Endometrial microvascular endothelial cells (primary cell): ENCODE data around the gene TAX1BP3. TPM values are rescaled to one million over a fixed set of nuclear protein-coding genes. Genes with fewer than 3 reads are reported as not detected.

ENCODE experiments used
- in situ Hi-C: cut with HindIII; loops from 2 replicates; pipeline ENCODE4 v1.10.0; 2017; ENCODE audit warnings: low sequenced_read_pairs, low pct_unique_long_range_greater_than_20kb; ENCODE audit errors: inconsistent ontology term
- total RNA-seq: library from RNA; depleted of rRNA; stranded (reverse); fragments of >200 nt; gene quantifications from one replicate; pipeline ENCODE4 v1.2.3, GENCODE V29; 2015; ENCODE audit errors: inconsistent ontology term

The TAX1BP3 gene
- total RNA-seq, 1 donor from 2014 or later = 367 TPM

DNA sequence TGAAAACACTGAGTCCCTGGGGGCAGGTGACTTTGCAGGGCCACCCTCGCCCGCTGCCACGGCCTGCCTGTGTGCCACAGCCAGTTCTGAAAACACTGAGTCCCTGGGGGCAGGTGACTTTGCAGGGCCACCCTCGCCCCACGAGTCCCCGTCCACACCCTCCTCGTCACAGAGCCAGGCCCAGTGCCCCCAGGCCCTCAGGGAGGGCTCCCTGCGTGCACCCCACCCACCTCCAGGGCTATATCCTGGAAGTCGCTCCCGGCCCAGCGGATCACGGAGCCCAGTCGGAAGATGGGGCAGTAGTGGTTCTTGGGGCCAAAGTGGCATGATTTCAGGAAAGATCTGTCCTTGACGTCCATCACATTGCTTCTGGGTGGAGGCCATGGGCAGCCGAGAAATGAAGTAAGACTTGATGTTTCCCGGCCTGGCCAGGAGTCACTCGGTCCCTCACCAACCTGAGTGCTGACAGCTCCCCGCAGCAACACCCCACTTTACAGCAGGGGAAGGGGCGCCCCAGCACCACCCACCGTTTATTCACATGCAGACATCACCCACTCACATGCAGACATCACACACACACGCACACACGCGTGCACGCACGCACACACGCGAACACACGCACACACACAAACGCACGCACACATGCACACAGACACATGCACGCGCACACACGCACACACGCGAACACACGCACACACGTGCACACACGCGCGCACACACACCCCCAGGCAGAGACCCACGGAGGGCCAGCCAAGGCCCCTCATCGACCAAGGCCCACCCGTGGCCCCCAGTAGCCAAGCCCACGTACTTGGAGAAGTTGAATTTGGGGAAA lies 21.1 kb upstream of the TAX1BP3 start:
- in situ Hi-C loops = no loop called here

DNA sequence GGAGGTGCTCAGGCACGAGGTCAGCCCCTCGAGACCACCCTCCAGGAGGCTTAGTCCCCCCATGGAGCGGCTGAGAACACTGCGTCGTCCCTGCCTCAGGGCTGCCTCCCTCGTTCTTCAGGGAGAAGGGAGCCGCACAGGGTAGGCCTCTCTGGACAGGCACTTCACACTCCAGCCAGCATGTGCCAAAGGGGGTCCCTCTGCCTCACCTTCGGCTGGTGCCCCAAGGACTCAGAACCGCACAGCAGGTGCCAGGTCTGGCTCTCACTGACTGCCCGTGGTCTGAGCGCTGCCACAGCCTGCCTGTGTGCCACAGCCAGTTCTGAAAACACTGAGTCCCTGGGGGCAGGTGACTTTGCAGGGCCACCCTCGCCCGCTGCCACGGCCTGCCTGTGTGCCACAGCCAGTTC lies 20.5 kb upstream of the TAX1BP3 start:
- in situ Hi-C loops = no loop called here

DNA sequence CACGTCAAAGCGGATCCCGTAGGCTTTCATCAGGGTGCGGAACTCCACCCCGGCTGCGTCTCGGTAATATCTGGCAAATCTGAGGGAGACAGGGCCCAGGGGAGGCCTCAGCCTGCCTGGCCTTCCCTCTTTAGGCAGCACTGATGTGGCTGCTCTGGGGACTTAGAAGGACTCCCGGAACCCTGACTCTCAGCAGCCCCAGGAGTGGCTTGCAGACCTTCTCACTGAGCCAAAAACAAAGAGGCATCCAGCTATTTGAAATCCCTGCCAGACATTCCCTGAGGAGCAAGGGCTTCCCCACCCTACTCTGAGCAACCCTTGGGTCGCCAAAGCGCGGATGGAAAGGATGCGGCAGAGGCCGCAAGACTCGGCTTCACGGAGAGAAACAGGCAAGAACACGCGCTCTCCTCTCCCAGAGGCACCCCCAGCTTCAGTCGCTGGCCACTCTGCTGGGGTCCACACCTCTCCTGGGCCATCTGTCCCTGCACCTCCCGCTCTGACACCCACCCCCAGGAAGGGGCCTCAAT lies 19.7 kb upstream of the TAX1BP3 start:
- in situ Hi-C loops = no loop called here

DNA sequence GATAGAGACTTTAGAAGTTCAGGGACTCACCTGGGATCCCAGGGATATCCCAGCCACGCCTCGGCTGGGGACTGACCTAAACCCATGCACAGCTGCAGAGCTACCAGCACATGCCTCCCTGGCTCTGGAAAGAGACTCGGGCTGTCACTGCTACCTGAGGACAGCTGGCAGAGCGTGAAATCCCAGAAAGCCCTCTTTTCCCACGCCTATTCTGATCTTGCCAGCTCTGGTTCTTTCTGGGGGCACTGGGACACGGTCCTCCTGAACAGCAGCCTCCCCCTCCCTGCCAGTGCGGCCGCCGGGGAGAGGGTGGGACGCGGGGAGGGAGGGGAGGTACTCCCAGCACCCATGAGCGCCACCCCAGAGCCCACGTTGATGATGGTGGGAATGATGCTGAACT lies 16.8 kb upstream of the TAX1BP3 start:
- in situ Hi-C loops = no loop called here

DNA sequence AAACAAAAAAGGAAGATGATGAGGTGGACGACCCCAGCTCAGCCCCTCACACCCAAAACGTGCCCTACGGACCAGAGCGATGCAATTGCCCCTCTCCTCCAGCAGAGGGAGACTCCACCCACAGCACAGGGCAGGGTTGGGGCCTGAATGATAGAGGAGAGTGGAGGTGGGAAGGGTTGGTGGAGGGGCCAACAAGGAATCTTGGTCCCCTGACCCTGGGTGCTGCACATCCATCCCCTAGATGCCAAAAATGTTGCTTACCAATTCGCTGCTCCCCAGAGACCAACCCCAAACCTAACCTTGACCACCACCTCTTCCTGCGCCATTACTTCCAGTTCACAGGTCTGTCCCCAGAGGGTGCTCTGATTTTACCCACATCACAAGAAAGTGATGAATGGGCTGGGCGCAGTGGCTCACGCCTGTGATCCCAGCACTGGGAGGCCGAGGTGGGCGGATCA lies 14.7 kb upstream of the TAX1BP3 start:
- in situ Hi-C loops = no loop called here

DNA sequence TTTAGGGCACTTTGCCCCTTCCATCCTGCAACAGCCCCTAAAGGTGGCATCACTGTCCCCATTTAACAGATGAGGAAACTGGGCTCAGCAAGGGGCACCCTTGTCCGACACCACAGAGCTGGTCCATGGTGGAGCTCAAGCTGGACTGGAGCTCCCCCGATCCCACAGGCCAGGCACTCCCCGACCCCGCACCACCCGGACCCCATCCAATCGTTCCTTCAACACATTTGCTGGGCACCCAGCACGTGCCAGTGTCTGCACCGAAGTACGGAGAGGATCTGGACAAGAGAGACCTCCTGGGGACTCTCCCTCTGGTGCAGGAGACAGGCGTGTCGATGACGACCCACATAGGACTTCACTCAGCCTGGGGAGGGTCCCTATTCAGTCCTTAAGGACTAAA lies 13.7 kb upstream of the TAX1BP3 start:
- in situ Hi-C loops = no loop called here

DNA sequence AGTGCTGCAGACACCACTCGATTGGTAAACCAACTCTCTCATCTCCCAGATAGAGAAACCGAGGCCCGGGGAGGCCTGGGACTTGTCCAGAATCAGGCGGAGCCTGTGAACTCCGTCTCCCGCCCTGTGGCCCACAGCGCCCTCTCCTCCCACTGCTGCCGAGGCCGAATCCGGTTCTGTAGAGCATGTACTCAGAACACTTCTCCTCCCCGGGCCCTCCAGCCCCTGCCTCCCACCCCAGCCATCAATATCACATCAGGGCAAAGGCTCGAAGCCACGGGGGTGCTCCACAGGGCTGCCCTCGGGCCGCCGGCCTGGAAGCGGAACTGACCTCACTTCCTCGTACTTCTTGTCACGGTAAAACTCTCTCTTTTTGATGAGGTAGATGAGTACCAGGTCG lies 13.2 kb upstream of the TAX1BP3 start:
- in situ Hi-C loops = no loop called here

DNA sequence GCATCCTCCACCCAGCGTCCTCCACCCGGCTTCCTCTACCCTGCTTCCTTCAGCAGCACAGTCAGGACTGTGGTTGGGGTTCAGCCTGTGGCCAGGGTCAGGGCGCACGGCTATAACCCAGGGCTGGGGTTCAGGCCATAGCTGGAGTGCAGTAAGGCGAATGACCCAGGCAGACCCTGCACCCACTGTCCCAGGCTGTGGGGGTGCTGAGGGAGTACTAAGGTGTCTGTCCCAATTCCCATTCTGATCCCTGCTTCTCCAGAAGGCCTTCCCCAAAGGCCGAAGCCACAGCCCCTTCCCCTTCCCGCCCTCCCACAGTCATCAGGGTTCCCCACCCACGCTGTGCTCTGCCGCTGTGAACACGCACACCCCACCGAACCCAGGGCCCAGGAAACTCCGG lies 12.7 kb upstream of the TAX1BP3 start:
- in situ Hi-C loops = no loop called here

DNA sequence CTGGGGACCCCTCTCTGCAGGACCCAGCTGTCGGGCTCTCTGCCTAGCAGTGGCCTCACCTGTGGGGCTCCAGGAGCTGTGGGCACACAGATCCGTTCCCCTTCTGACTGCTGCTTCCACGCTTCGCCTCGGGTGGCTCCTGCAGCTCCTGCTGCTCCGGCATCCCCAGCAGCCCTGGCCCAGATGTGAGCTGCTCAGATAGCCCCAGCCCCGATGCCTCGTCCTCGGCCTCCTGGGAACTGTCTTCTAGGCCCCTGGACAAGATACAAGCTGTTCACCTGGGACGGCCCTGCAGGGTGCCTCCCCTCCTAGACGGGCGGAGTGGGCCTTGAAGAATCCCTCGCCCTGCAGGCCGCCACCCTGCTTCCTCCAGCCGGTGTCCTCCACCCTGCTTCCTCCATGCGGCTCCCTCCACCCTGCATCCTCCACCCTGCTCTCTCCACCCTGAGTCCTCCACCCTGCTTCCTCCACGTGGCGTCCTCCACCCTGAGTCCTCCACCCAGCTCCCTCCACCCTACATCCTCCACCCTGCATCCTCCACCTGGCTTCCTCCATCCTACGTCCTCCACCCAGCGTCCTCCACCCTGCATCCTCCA lies 11.3 kb upstream of the TAX1BP3 start:
- in situ Hi-C loops = no loop called here

DNA sequence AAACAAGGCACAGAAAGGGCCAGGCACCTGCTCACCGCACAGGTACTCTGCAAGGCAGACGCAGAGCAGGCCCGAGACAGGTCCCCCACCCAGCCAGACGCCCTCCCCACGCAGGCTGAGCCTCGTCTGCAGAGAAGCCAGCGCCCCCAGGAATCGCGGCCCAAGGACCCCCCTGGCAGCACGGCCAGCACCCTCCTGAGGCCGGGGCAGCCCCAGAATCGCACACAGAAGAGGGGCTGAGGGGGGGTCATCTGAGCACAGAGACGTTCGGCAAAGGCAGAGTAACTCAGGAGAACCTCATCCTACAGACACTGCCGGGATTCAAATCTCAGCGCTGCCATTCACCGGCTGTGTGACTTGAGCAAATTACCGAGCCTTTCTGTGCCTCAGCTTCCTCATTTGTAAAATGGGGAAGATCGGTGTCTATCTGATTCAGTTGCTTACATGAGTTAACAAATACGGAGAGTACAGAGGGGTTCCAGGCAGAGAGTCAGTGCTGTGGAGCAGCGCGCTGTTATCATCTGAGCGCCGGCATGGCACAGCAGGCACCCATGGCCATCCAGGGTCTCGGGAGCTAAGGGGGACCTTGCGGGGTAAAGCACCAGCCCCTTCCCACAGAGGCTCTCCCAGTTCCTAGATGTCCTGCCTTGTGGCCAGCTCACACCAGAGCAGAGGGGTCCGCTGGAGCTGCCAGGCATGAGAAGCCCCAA lies 10.6 kb upstream of the TAX1BP3 start:
- in situ Hi-C loops = no loop called here

DNA sequence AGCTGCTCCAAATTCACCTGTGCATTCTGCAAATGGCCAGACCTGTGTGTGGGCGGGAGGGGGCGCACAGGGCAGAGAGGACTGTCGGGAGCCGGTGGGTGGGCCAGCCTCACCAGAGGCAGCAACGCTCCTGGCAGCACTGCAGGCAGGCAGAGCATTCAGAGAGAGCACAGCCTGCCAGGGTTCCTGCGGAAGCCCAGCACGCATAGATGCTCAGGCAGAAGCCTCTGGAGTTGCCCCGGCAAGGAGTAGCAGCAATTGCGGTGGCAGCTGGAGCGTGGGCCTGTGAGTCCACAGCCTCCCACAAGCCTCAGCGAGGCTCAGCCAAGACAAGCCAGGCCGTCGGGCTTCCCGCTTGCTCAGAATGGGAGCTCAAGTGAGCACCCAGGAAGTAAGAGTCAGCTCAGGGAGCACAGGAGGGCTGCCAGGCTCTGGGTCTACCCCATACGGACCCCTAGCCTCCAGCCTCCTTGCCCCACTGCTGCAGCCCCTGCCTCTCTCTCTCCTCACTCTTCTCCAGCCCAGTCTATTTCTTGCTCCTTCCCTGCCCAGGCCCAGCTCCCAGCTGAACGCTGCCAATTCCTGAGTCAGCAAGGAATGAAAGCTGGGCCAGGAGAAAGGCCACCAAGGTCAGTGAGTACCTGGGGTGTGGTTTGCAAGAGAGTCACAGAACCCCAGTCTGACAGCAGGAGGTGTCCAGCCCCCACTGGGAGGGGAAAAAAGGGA lies 9.9 kb upstream of the TAX1BP3 start:
- in situ Hi-C loops = no loop called here

DNA sequence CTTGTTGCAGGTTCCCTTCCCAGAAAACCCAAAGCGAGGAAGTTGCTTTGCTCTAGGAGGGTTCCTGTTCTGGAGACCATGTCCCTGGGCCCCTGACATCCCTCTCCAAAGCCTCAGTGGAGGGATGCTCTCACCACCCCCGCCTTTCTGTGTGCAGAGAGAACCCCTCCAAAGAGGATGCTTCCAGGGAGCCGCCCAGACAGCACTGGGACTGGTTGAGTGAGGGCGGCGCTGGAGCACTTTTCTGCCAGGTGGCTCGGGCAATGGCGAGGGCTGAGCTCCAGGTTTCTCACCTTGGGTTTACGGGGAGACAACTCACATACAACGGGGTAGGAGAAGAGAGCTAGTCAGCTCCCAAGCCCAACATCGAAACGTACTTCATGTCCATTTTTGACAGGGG lies 7.5 kb upstream of the TAX1BP3 start:
- in situ Hi-C loops = no loop called here

DNA sequence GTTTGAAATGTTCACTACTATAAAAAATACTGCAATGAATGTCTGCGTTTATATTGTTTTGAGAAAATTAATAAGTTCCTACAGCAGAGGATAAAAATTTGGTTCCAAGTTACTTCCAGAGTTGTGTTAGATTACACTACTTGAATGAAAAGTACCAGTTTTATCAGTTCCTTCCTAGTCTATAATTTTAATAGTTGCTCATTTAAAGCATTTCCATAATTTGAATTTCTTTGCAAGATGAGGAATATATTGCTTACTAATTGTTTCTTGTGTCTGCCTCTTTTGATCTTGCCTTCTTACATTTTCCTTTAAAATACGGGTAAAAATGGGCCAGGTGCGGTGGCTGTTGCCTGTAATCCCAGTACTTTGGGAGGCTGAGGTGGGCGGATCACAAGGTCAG lies 4.2 kb upstream of the TAX1BP3 start:
- in situ Hi-C loops = no loop called here

DNA sequence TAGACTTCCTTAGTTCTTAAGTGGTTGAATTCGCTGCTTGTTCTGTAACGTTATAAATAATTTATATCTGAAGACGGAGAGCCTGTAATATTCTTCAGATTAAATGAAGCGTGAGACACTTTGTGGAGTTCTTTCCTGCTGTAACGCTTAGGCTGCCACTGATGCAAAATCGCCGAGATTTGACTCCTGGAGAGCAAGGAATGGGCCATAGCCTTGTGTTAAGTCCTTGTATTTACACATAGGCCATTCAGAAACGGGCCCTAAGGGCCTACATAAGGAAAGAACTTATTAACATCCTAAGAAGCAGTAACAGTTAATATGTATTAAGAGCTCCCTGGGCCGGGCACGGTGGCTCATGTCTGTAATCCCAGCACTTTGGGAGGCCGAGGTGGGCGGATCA lies 1.2 kb upstream of the TAX1BP3 start:
- in situ Hi-C loops = no loop called here

DNA sequence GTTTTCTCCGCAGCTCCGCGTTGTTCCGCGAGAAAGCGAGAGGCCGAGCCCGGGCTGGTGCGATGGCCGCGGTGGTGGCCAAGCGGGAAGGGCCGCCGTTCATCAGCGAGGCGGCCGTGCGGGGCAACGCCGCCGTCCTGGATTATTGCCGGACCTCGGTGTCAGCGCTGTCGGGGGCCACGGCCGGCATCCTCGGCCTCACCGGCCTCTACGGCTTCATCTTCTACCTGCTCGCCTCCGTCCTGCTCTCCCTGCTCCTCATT lies 638 bp upstream of the TAX1BP3 start:
- in situ Hi-C loops = no loop called here

DNA sequence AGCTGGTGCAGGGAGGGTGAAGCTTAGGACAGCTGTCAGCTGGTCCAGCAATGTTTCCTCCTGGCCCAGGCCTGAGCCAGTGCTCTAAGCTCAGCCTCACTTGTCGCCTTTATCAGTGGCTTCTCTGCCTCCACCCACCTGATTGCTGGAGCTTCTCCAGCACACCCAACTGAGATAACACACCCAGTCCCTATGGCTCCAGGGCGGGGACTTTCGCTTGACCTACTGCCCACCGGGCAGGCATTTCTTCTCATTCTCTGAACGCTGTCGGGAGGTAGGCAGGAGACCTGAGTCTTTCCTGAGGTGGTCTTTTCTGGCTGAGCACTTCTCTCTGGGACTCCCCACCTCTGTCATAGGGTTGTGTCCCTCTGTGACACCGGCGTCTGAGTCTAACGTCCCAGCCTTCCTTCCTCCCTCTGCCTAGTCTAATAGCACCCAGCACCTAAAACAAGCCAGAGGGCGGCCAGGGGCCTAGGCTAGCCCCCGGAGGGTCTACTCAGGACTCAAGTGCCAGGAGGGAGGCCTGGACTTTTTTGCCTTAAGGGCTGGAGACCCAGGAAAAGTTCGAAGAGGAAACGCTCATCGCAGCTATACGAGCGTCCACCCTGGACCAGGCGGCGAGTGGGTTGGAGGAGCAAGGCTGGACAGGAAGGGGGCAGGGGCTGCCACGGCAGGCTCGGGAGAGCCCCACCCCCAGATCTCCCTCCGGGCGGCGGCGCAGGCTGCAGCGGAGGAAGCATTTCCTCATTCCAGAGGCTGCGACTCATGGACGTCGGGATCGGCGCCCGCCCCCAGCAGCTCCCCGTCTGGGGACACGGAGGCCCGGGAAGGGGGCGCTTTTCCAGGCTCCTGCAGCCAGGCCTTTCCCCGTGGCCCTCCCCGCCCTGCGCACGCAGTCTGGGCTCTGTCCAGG lies 756 bp downstream of the TAX1BP3 start:
- in situ Hi-C loops = no loop called here

DNA sequence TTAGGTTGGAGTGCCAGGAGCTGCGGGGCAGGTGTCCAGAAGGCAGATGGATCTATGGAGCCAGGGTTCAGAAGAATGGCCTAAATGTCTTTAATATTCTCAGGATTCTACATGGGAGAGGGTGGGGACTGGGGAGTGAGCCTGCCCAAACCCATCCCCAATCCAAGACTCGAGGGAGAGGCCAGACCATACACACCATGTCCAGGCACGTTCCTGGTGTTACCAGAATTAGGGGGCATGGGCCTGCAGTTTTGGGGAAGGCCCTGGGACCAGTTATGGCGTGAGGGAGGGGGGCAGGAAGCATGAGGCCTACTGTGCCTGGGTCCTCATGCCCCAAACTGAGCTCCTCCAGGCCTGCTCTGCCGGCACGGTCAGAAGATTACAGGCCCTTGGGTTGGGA lies 1.9 kb downstream of the TAX1BP3 start:
- in situ Hi-C loops = no loop called here

DNA sequence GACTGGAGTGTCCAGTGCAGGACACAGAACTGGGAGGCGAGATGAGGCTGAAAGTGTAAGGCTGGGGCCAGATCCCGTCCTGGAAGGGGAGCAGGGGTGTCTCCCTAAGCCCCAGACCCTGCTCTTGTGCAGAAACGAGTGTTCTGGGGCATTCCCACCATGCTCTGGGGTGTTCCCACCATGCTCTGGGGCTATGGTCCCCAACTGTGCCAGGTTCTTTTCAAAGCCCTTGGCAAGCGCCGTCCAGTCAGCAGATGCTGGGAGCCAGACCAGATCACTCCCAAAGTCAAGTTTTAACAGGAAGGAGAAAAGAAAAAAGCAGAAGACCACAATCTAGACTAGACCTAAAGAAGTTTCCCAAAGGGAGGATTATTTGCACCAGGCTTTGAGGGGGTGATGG lies 2.5 kb downstream of the TAX1BP3 start:
- in situ Hi-C loops = no loop called here
